Calu3 (cell line): Measurements from ENCODE around the gene PLEKHA8. TPM values are rescaled to one million over a fixed set of nuclear protein-coding genes. Genes with fewer than 3 reads are reported as not detected.

ENCODE experiments used
- BruUV-seq: library from RNA; stranded (reverse); fragments of 400-500 nt; replicated peaks from 2 replicates; lab custom pipeline; 2021; lab: Mats Ljungman, UMichigan
- CTCF ChIA-PET: fragments of 300-600 bp; sonication (Branson Sonifier 250); formaldehyde crosslinking; loops from one replicate; lab custom pipeline; 2022; ENCODE audit warnings: antibody characterized with exemption; lab: Charles Lee
- DNase-seq: peaks from one replicate; pipeline ENCODE4 v3.0.0; 2022
- H3K27ac Mint-ChIP-seq: one replicate; pipeline ENCODE4 v1.8.0; 2022; ENCODE audit warnings: mixed read lengths; ENCODE audit not compliant: unreplicated experiment
- H3K27me3 Mint-ChIP-seq: one replicate; pipeline ENCODE4 v1.8.0; 2022; ENCODE audit warnings: mixed read lengths; ENCODE audit not compliant: unreplicated experiment
- H3K36me3 Mint-ChIP-seq: one replicate; pipeline ENCODE4 v1.8.0; 2022; ENCODE audit warnings: mild to moderate bottlenecking, moderate library complexity, mixed read lengths; ENCODE audit not compliant: insufficient read depth, unreplicated experiment
- H3K4me1 Mint-ChIP-seq: one replicate; pipeline ENCODE4 v1.8.0; 2022; ENCODE audit warnings: mild to moderate bottlenecking, low read depth, mixed read lengths; ENCODE audit not compliant: unreplicated experiment
- H3K4me3 Mint-ChIP-seq: one replicate; pipeline ENCODE4 v1.8.0; 2022; ENCODE audit warnings: mild to moderate bottlenecking, low read depth, moderate library complexity, mixed read lengths; ENCODE audit not compliant: unreplicated experiment
- H3K9me3 Mint-ChIP-seq: one replicate; pipeline ENCODE4 v1.8.0; 2022; ENCODE audit warnings: low read depth, mixed read lengths; ENCODE audit not compliant: unreplicated experiment
- CTCF ChIP-seq: fragments of 200-600 bp; IDR thresholded peaks from one replicate; pipeline ENCODE4 v1.8.0; 2022; ENCODE audit warnings: antibody characterized with exemption; ENCODE audit not compliant: unreplicated experiment
- intact Hi-C: fragments of 100-400 bp; cut with micrococcal nuclease; formaldehyde crosslinking; loops from one replicate; pipeline ENCODE4 v1.10.0; 2022; ENCODE audit not compliant: unreplicated experiment
- total RNA-seq: library from RNA; stranded (reverse); gene quantifications from 2 replicates; pipeline ENCODE4 v1.2.3, GENCODE V29; 2022

The PLEKHA8 gene
- total RNA-seq, 1 experiment from 2014 or later = 27.6 TPM

DNA sequence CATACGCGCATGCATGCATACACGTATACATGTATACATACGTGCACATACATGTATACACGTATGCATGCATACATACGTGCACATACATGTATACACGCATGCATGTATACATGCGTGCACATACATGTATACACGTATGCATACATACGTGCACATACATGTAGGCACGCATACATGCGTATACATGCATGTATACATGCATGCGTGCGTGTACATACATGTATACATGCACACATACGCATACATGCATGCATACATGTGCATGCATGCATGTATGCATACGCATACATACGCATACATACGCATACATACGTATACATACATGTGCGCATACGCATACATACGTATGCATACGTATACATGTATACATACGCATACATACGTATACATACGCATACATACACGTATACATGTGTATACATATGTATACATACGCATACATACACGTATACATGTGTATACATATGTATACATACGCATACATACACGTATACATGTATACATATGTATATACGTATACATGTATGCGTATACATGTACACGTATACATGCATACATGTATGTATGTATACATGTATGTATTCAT lies 87.6 kb downstream of the PLEKHA8 start:
- Mint-ChIP-seq H3K4me1 (no peaks in the 10 kb centered on the region), H3K27ac (no peak overlapping the region), H3K9me3 (peaks cover 16% of the 10 kb centered on the region), H3K4me3 (no peak overlapping the region), H3K36me3 (no peaks in the 10 kb centered on the region), H3K27me3 (no peaks in the 10 kb centered on the region)
- BruUV-seq = no TSS peak
- no peak for DNase-seq
- no peak for TF ChIP-seq CTCF
- CTCF ChIA-PET = no interaction called here
- intact Hi-C loops = no loop called here

GRCh38 chr7:30116771-30117170 lies 88.6 kb downstream of the PLEKHA8 start:
- intact Hi-C loops = no loop called here
- H3K27ac Mint-ChIP-seq = no peak overlapping the region
- no peaks in the 10 kb centered on the region for H3K27me3 Mint-ChIP-seq
- TF ChIP-seq CTCF = no peak
- no peaks in the 10 kb centered on the region for H3K4me1 Mint-ChIP-seq
- CTCF ChIA-PET = interaction anchor here (0.6 kb wide), 1 partner anchor 616 kb away, joined by 6 read pairs; no protein-coding TSS in a partner anchor
- no peak for DNase-seq
- BruUV-seq = no TSS peak
- H3K4me3 Mint-ChIP-seq = no peak overlapping the region
- no peaks in the 10 kb centered on the region for H3K36me3 Mint-ChIP-seq
- peaks cover 16% of the 10 kb centered on the region for H3K9me3 Mint-ChIP-seq

GRCh38 chr7:30117896-30118295 lies 89.7 kb downstream of the PLEKHA8 start:
- intact Hi-C loops = no loop called here
- Mint-ChIP-seq H3K27me3 (no peaks in the 10 kb centered on the region), H3K36me3 (no peaks in the 10 kb centered on the region), H3K9me3 (peaks cover 14% of the 10 kb centered on the region), H3K4me1 (no peaks in the 10 kb centered on the region), H3K4me3 (no peak overlapping the region), H3K27ac (no peak overlapping the region)
- CTCF ChIA-PET = interaction anchor here (0.8 kb wide), 1 partner anchor 17 kb away, joined by 3 read pairs; the partner anchor contains the start of gene MTURN
- no peak for DNase-seq
- no TSS peak for BruUV-seq
- TF ChIP-seq CTCF = no peak

DNA sequence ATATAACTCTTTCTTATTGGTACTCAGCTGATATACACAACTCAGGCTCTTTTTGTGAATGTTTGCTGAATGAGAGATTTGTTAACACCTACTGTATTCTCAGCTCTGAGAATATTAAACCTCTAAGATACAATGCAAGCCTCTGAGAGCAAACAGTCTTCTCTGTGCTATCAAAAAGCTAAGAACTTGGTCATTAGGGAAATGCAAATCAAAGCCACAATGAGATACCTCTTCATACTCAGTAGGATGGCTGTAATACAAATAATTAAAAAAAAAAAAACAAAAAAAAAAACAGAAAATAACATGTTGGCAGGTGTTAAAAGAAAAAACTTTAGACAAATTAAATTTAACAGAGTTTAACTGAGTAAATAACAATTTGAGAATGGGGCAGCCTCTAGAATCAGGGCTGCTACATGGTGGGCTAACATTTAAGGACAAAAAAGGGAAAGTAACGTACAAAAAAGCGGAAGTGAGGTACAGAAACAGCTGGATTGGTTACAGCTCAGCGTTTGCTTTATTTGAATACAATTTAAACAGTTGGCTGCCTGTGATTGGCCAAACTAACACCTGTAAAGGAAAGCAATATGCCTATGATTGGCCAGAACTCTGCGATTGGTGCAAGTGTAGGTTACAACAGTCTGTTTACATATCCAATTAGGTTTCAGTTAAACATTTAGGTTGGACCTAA lies 91.8 kb downstream of the PLEKHA8 start:
- intact Hi-C loops = no loop called here
- no peak for TF ChIP-seq CTCF
- Mint-ChIP-seq H3K27me3 (no peaks in the 10 kb centered on the region), H3K4me1 (no peaks in the 10 kb centered on the region), H3K4me3 (no peak overlapping the region), H3K9me3 (peaks cover under 1% of the 10 kb centered on the region), H3K27ac (no peak overlapping the region), H3K36me3 (no peaks in the 10 kb centered on the region)
- DNase-seq = no peak
- BruUV-seq = no TSS peak
- CTCF ChIA-PET = no interaction called here
